GM18858 (cell line): Measurements from ENCODE around the gene ISOC2.
"Not testable (repeated sequence)": the region's sequence is repeated elsewhere in the genome, so short reads cannot be mapped to it uniquely, and the experiment has no call there.

Source experiments
- ATAC-seq: cut with Tn5 transposase; IDR thresholded peaks from one replicate; pipeline ENCODE4 v1.9.1; 2021; ENCODE audit not compliant: unreplicated experiment

Gene ISOC2

GRCh38 chr19:55461259-55461973 lies at the start of gene ISOC2:
Gene ISOC2, minus strand, starts transcription at chr19:55461642. Its CDS starts 5,156 bp downstream, at chr19:55456486.
- ATAC-seq, result peak; percentile 78

DNA sequence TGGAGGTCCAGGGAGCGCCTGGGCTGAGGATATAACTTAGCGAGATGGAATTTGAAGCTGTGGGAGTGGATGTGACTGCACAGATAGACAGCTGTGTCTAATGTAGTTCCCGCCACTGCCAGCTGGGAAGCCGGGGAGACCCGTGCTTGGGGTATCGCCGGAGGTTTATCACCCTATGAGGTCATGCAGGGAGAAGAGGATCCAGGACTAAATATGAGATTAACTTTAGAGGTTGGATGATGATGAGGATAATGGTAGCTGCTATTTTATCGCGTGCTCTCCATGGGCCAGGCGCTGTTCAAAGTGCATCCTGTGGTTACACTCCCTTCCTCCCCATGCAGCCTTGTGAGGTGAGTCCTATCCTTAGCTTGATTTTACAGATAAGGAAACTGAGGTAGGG lies 46.7 kb upstream of the ISOC2 start:
- ATAC-seq, result no peak

- ATAC-seq, result no peak
Observed at GRCh38 chr19:55504981-55505380, 43.5 kb upstream of the ISOC2 start.

DNA sequence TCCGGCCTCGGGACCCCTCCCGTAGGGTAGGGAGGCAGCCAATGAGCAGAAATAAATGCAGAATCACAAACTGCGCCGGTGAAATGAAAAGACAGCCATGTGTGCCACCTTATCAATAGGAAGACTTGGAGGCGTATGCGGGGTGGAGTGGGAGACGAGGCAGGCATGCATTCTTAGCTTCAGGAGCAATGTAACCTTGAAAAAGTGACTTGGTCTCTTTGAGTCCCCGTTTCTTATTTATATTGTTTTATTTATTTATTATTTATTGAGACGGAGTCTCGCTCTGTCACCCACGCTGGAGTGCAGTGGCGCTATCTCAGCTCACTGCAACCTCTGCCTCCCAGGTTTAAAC lies 42.8 kb upstream of the ISOC2 start:
- ATAC-seq, result no peak

- peak; percentile 83 for ATAC-seq
Observed at GRCh38 chr19:55503502-55504251, 42.2 kb upstream of the ISOC2 start.

DNA sequence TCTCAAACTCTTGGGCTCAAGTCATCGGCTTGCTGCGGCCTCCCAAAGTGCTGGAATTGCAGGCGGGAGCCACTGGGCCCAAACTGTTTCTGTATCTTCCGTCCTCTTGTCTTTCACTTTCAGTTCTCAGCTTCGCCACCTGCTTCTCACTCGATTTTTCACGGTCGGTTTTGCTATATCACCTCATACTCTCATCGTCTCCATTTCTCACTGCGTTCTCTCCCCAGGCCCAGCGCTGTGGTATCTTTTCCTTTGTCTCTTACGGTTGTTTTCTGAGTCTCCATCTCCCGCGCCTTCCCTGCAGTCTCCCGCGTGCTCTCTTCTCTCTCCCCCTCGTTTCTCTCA lies 41.7 kb upstream of the ISOC2 start:
- no peak for ATAC-seq

DNA sequence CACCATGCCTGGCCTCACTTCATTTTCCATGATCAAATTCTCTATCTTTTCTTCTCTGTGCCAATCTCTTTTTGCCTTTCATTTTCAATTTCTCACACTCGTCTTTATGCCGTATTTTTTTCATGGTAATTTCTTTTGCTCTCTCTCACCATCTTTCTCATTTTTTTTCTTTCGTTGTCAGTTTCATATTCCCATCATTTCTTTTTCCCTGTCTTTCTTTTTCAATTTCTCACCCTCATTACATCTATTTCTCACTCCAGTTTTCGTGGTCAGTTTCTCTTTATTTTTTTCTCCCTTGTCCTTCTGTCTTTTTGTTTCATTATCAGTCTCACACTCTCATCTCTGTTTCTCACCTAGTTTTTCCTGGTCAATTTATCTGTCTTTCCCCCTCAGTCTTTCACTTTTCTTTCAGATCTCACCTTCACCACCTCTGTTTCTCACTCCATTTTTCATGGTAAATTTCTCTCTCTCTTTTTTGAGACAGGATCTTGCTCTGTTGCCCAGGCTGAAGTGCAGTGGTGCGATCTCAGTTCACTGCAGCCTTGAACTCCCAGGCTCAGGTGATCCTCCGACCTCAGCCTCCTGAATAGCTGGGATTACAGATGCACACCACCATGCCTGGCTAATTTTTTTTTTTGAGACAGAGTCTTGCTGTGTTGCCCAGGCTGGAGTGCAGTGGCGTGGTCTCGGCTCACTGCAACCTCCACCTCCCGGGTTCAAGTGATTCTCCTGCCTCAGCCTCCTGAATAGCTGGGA lies 40.9 kb upstream of the ISOC2 start:
- ATAC-seq, result no peak

DNA sequence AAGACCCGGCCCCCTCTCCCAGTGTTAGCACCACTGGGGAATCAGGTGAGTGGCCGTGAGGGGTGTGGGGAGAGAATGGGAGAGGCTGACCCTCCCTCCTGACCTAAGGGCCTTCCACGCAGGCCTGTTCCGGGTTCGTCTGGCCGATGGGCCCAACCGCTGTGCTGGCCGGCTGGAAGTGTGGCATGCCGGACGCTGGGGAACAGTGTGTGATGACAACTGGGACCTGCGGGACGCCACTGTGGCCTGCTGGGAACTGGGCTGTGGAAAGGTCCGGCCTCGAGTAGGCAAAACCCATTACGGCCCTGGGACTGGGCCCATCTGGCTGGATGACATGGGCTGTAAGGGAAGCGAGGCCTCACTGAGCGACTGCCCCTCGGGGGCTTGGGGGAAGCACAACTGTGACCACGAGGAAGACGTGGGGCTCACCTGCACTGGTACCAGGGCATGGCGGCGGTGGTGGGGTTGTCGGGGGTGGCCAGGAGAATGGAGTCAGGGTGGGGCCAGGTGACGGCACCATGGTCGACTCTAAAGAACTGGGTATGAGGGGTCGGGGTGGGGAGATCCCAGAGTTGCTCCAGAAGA lies 39.0 kb upstream of the ISOC2 start:
- ATAC-seq, result no peak

DNA sequence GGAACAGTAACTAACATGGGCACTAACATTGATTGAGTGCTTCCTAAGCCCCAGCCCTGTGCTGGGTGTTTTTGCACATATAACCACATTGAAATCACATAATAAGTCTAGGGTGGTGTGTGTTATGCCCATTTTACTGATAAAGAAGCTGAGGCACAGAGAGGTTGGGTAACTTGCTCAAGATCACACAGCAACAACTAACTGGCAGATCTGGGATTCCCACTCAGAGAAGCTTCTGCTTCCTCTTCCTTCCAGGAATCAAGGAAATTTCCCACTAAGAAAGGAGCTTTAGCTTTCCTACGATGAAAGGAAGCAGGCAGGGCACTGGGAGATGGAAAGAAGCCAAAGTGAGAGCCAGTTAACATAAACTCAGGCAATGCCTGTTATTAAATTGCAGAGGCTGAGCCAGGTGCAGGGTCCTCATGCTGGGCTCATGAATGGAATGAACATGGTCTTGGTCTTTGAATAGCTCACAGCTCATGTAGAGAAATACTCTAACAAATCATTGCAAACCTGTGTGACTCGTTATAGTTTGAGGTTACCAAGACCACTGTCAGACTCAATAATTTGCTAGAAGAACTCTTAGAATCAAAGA lies 36.9 kb upstream of the ISOC2 start:
- no peak for ATAC-seq

DNA sequence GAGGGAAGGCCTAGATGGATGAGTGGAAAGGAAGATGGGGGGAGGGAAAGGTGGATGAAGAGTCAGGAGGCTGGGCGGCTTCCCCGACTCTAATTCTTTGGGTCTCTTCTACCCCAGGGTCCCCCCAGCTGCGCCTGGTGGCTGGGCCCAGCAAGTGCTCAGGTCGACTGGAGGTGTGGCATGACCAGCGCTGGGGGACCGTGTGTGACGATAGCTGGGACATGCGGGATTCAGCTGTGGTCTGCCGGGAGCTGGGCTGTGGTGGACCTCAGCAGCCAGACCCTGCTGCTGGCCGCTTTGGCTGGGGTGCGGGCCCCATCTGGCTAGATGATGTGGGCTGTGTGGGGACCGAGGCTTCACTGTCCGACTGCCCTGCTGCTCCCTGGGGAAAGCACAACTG lies 36.3 kb upstream of the ISOC2 start:
- ATAC-seq, result no peak

DNA sequence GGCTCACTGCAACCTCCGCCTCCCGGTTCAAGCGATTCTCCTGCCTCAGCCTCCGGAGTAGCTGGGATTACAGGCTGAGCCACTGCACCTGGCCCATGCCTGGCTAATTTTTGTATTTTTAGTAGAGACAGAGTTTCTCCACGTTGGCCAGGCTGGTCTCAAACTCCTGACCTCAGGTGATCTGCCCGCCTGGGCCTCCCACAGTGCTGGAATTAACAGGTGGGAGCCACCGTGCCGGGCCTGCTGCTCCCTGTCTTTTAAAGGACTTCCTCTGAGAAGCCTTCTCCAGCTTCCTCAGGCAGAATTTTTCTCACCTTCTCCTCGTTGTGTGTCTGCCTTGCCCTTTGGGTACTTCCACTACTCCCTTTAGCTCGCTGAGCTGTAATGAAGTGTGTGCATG lies 35.4 kb upstream of the ISOC2 start:
- ATAC-seq, result not testable (repeated sequence)

GRCh38 chr19:55495646-55496349 lies 34.4 kb upstream of the ISOC2 start:
- ATAC-seq, result no peak

DNA sequence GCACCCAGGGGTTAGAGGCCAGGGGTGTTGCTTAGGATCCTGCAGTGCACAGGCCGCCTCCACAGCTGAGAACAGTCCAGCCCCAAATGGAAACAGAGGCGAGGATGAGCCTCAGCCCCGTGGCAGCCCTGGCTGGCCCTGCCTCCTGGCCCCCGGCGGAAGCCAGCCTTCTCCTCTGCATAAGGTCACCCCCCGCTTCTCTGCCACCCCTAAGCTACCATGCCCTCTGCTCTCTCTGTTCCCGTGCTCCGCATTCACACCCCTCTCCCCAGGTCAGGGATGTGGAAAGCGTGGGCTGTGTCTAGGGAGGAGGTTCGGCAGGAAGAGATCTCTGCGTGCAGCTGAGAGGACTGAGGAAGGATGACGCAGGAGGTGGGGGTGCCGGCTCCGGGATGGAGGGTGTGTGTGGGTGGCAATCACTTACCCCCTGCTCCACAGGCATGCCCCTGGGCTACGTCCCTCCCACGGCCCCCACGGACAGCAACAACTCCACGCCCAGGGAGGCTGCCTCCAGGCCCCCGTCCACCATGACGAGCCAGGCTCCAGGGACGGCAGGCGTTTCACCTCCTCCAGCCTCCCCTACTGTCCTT lies 32.8 kb upstream of the ISOC2 start:
- no peak for ATAC-seq

GRCh38 chr19:55493645-55494171 lies 32.3 kb upstream of the ISOC2 start:
- ATAC-seq, result no peak

GRCh38 chr19:55493052-55493644 lies 31.7 kb upstream of the ISOC2 start:
- no peak for ATAC-seq

GRCh38 chr19:55492362-55492944 lies 31.0 kb upstream of the ISOC2 start:
- no peak for ATAC-seq

DNA sequence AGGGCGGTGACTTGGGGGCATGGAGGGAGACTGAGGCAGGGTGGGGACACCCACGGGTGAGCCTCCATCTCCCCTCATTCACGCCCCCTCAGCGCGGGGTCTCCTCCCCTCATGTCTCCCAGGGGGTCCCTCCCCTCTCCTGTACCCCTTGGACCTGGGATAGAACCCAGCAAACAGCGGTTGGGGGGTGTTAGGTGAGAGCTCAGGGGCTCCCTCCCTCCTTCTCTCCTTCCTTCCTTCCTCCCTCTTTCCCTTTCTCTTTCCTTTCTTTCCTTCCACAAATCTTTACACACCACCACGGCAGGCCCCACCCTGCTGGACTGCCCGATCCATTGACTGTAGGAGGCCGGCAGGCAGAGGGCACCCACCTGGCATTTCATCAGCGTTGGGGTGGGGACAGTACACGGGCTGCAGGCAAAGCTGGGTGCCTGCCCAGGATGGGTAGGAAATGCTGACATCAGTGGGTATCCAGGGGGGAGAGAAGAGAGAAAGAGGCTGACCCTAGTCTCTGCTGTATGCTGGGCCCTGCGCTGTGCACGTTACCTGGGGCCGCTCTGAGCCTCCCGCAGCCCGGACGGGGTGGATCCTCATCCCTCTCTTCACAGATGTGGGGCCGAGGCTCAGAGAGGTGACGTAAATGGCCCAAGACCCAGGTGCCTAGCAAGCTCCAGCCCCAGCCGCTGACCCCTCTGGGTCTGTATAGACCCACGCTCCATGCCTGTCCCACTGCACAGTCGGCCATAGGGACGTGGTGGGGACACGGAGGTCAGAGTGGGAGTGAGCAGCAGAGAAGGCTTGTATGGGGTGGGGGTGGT lies 30.3 kb upstream of the ISOC2 start:
- no peak for ATAC-seq
